OCI-LY3 (cell line): ENCODE results near the gene NKAPD1.

Source experiments
- EZH2phosphoT487 ChIP-seq: fragments of 200-600 bp; shearing (Covaris generic); IDR thresholded peaks from 2 replicates; pipeline ENCODE4 v1.6.1; 2018; ENCODE audit warnings: antibody characterized with exemption, mixed run types, low read depth
- TF ChIP-seq, protein P1 (sequence below): fragments of 200-600, 300-600 bp; sonication (generic); IDR thresholded peaks from 2 replicates; pipeline ENCODE4 v1.5.1; 2014; ENCODE audit warnings: antibody characterized with exemption, low read length, low read depth

DNA sequence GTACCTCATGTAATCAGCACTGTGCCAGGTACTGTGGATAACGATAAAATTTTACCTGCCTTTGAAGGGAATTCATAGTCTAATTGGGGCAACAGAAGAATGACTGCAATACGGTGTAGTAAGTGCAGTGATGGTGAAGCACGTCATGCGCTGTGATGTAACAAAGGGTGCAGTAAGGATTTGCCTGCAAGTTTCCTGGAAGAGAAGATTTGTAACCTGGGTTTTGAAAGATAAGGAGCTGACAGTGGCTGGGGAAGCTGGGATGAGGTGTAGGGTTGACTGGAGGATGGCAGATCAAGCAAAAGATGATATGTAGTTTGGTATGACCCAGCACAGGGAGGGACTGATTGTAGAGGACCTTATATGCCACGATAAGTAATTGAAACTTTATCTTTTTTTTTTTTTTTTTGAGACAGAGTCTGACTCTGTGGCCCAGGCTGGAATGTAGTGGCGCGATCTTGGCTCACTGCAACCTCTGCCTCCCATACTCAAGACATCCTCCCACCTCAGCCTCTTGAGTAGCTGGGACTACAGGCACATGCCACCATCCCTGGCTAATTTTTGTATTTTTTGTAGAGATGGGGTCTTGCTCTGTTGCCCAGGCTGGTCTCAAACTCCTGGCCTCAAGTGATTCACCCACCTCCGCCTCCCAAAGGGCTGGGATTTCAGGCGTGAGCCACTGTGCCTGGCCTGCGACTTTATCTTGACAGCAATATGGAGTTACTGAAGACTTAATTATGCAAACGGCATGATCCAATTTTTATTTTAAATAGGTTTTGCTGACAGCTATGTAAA is 23.8 kb downstream of the NKAPD1 start:
- TF ChIP-seq, protein P1, sequence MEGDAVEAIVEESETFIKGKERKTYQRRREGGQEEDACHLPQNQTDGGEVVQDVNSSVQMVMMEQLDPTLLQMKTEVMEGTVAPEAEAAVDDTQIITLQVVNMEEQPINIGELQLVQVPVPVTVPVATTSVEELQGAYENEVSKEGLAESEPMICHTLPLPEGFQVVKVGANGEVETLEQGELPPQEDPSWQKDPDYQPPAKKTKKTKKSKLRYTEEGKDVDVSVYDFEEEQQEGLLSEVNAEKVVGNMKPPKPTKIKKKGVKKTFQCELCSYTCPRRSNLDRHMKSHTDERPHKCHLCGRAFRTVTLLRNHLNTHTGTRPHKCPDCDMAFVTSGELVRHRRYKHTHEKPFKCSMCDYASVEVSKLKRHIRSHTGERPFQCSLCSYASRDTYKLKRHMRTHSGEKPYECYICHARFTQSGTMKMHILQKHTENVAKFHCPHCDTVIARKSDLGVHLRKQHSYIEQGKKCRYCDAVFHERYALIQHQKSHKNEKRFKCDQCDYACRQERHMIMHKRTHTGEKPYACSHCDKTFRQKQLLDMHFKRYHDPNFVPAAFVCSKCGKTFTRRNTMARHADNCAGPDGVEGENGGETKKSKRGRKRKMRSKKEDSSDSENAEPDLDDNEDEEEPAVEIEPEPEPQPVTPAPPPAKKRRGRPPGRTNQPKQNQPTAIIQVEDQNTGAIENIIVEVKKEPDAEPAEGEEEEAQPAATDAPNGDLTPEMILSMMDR: no peak
- no peak for TF ChIP-seq EZH2phosphoT487
